Measurements from ENCODE around the gene THEMIS.

GRCh38 chr6:127897484-127897883 lies 3.4 kb downstream of the THEMIS start:
- TF ChIP-seq, protein P1, sequence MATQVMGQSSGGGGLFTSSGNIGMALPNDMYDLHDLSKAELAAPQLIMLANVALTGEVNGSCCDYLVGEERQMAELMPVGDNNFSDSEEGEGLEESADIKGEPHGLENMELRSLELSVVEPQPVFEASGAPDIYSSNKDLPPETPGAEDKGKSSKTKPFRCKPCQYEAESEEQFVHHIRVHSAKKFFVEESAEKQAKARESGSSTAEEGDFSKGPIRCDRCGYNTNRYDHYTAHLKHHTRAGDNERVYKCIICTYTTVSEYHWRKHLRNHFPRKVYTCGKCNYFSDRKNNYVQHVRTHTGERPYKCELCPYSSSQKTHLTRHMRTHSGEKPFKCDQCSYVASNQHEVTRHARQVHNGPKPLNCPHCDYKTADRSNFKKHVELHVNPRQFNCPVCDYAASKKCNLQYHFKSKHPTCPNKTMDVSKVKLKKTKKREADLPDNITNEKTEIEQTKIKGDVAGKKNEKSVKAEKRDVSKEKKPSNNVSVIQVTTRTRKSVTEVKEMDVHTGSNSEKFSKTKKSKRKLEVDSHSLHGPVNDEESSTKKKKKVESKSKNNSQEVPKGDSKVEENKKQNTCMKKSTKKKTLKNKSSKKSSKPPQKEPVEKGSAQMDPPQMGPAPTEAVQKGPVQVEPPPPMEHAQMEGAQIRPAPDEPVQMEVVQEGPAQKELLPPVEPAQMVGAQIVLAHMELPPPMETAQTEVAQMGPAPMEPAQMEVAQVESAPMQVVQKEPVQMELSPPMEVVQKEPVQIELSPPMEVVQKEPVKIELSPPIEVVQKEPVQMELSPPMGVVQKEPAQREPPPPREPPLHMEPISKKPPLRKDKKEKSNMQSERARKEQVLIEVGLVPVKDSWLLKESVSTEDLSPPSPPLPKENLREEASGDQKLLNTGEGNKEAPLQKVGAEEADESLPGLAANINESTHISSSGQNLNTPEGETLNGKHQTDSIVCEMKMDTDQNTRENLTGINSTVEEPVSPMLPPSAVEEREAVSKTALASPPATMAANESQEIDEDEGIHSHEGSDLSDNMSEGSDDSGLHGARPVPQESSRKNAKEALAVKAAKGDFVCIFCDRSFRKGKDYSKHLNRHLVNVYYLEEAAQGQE (IDR thresholded peaks at IDR 0.05; ENCODE audit: borderline replicate concordance), result no peak
- TF ChIP-seq EP300 (conservative IDR thresholded peaks at IDR 0.05; ENCODE audit: poor library complexity, severe bottlenecking) (no peak), CTCF (IDR thresholded peaks at IDR 0.05; ENCODE audit: poor library complexity, severe bottlenecking) (no peak), MXI1 (conservative IDR thresholded peaks at IDR 0.05; ENCODE audit: poor library complexity, severe bottlenecking) (no peak), POLR2AphosphoS5 (IDR thresholded peaks at IDR 0.05) (no peak), SMC3 (conservative IDR thresholded peaks at IDR 0.05; ENCODE audit: poor library complexity) (no peak)

Measured in neural cell (in vitro differentiated cells).